RWPE2 (cell line): ENCODE results near the gene FAU.

Experiments used
- ATAC-seq: fragments of 200-7000 bp; cut with Tn5 transposase; 3 replicates; pipeline ENCODE4 v1.9.1; 2021; ENCODE audit warnings: low read depth
- DNase-seq: peaks from one replicate; pipeline ENCODE4 v3.0.0-alpha.2; 2020; ENCODE audit warnings: low spot score
- H3K27ac ChIP-seq: fragments of 450-650 bp; 2 replicates; pipeline ENCODE4 v1.5.1; 2017; ENCODE audit warnings: mild to moderate bottlenecking; ENCODE audit not compliant: poor library complexity, severe bottlenecking
- H3K27me3 ChIP-seq: fragments of 250-450 bp; sonication (Bioruptor Pico); 2 replicates; pipeline ENCODE4 v1.5.1; 2021; ENCODE audit warnings: mild to moderate bottlenecking, moderate library complexity; ENCODE audit not compliant: insufficient read depth, poor library complexity, severe bottlenecking
- H3K36me3 ChIP-seq: fragments of 250-450 bp; sonication (Bioruptor Pico); 2 replicates; pipeline ENCODE4 v1.5.1; 2020; ENCODE audit warnings: low read depth, mild to moderate bottlenecking, moderate library complexity
- H3K4me1 ChIP-seq: fragments of 250-450 bp; sonication (Bioruptor Pico); 2 replicates; pipeline ENCODE4 v1.5.1; 2021; ENCODE audit warnings: mild to moderate bottlenecking, moderate library complexity; ENCODE audit not compliant: insufficient read depth, poor library complexity, severe bottlenecking
- H3K4me3 ChIP-seq: fragments of 250-450 bp; sonication (Bioruptor Pico); 2 replicates; pipeline ENCODE4 v1.5.1; 2021; ENCODE audit warnings: mild to moderate bottlenecking, moderate library complexity; ENCODE audit not compliant: severe bottlenecking
- H3K9me3 ChIP-seq: fragments of 250-450 bp; sonication (Bioruptor Pico); 2 replicates; pipeline ENCODE4 v1.5.1; 2021; ENCODE audit warnings: mild to moderate bottlenecking, moderate library complexity; ENCODE audit not compliant: severe bottlenecking
- TF ChIP-seq, protein P1 (sequence below): fragments of 450-650 bp; IDR thresholded peaks from one replicate; pipeline ENCODE4 v1.5.1; 2017; ENCODE audit warnings: mild to moderate bottlenecking, moderate library complexity; ENCODE audit not compliant: poor library complexity, severe bottlenecking

Gene FAU

GRCh38 chr11:65130631-65131416, 8.9 kb upstream of the FAU start:
- TF ChIP-seq, protein P1, sequence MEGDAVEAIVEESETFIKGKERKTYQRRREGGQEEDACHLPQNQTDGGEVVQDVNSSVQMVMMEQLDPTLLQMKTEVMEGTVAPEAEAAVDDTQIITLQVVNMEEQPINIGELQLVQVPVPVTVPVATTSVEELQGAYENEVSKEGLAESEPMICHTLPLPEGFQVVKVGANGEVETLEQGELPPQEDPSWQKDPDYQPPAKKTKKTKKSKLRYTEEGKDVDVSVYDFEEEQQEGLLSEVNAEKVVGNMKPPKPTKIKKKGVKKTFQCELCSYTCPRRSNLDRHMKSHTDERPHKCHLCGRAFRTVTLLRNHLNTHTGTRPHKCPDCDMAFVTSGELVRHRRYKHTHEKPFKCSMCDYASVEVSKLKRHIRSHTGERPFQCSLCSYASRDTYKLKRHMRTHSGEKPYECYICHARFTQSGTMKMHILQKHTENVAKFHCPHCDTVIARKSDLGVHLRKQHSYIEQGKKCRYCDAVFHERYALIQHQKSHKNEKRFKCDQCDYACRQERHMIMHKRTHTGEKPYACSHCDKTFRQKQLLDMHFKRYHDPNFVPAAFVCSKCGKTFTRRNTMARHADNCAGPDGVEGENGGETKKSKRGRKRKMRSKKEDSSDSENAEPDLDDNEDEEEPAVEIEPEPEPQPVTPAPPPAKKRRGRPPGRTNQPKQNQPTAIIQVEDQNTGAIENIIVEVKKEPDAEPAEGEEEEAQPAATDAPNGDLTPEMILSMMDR, result no peak
- Histone ChIP-seq H3K27ac (no peak overlapping the region), H3K36me3 (peaks cover 65% of the 10 kb centered on the region), H3K4me1 (peaks cover 3% of the 10 kb centered on the region), H3K4me3 (no peak overlapping the region), H3K9me3 (no peaks in the 10 kb centered on the region), H3K27me3 (no peaks in the 10 kb centered on the region)
- no peak for DNase-seq
- ATAC-seq, result no peak

DNA sequence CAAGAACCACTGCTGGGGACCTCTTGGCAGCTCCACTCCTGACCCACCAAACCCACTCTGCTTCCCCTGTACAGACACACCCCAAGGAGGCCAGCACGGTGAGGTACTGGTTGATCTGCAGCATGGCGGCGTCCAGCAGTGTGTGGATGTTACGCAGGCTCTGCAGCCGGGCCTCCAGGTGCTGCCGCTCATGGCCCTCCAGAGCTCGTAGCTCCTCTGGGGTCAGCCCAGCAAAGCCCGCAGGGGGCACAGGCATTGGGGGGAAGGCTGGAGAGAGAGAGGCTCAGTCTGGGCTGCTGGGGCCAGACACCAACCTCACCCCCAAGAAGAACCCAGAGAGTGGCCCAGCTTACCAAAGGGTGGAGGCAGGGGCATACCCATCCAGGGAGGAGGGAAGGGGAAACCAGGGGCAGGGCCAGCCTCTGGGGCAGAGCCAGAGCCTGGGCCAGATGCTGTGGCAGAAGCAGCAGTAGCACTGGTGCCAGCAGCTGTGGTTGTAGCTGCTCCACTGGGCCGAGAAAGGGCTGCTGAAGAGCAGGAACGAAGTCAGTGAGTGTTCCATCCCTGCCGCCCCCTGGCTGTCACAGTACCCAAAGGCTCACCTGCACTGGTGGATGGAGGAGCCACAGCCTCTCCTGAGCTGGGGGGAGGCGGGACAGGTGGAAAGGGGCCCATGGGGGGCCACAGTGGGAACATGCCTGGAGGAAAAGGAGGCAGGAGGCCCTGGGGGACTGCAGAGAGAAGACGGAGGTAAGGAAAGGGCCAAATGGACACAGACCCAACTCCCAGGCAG, 7.9 kb upstream of the FAU start:
- no peak overlapping the region for H3K4me3 ChIP-seq
- H3K9me3 ChIP-seq, result no peaks in the 10 kb centered on the region
- TF ChIP-seq, protein P1, result no peak
- ATAC-seq (no peak), DNase-seq (no peak)
- no peak overlapping the region for H3K27ac ChIP-seq
- H3K36me3 ChIP-seq, result peaks cover 73% of the 10 kb centered on the region
- no peaks in the 10 kb centered on the region for H3K4me1 ChIP-seq
- no peaks in the 10 kb centered on the region for H3K27me3 ChIP-seq

- Histone ChIP-seq H3K36me3 (peaks cover 87% of the 10 kb centered on the region), H3K27me3 (no peaks in the 10 kb centered on the region), H3K4me3 (no peak overlapping the region), H3K27ac (no peak overlapping the region), H3K4me1 (peaks cover 1% of the 10 kb centered on the region), H3K9me3 (no peaks in the 10 kb centered on the region)
- ATAC-seq, result no peak; the same call in 2 of the 3 replicates
- TF ChIP-seq, protein P1, result no peak
- DNase-seq, result no peak
These were observed 6.5 kb upstream of the FAU start for GRCh38 chr11:65128182-65129145.

- ATAC-seq (no peak), DNase-seq (no peak)
- TF ChIP-seq, protein P1, result no peak
- Histone ChIP-seq H3K4me3 (no peak overlapping the region), H3K36me3 (peaks cover 89% of the 10 kb centered on the region), H3K4me1 (peaks cover 8% of the 10 kb centered on the region), H3K9me3 (no peaks in the 10 kb centered on the region), H3K27me3 (no peaks in the 10 kb centered on the region), H3K27ac (no peak overlapping the region)
These were observed 5.7 kb upstream of the FAU start for GRCh38 chr11:65127473-65128181.
